NCI-H460 (cell line): Measurements from ENCODE around the gene PAM16. TPM values are rescaled to one million over a fixed set of nuclear protein-coding genes. Genes with fewer than 3 reads are reported as not detected.
"Not testable (repeated sequence)": the region's sequence is repeated elsewhere in the genome, so short reads cannot be mapped to it uniquely, and the experiment has no call there.

ENCODE experiments used
- DNase-seq: peaks from one replicate; pipeline ENCODE4 v3.0.0-alpha.2; 2016; ENCODE audit warnings: low read depth; ENCODE audit errors: extremely low read depth
- total RNA-seq: library from RNA; depleted of rRNA; stranded (reverse); fragments of >200 nt; shearing (Covaris generic); gene quantifications from 2 replicates; pipeline ENCODE4 v1.2.3, GENCODE V29; 2014

The PAM16 gene
- total RNA-seq, 1 experiment from 2014 or later, result 65.7 TPM

- no peak for DNase-seq
Measured at GRCh38 chr16:4354512-4355409, 3.6 kb upstream of the PAM16 start.

GRCh38 chr16:4353675-4354074 is 2.6 kb upstream of the PAM16 start:
- no peak for DNase-seq

- DNase-seq, result no peak
Measured at GRCh38 chr16:4352843-4353242, 1.7 kb upstream of the PAM16 start.

GRCh38 chr16:4351880-4352279 is 759 bp upstream of the PAM16 start:
- DNase-seq, result no peak

- DNase-seq, result no peak
Measured at GRCh38 chr16:4350365-4350786, 745 bp downstream of the PAM16 start.

GRCh38 chr16:4349332-4349731 is 1.8 kb downstream of the PAM16 start:
- DNase-seq, result no peak

- no peak for DNase-seq
Measured at GRCh38 chr16:4347765-4348509, 3.2 kb downstream of the PAM16 start.

- peak; percentile 50 for DNase-seq
Measured at GRCh38 chr16:4347010-4347409, 4.1 kb downstream of the PAM16 start.

GRCh38 chr16:4345836-4346781 is 5.0 kb downstream of the PAM16 start:
- no peak for DNase-seq

- DNase-seq, result peak; percentile 46
Measured at GRCh38 chr16:4344983-4345835, 5.9 kb downstream of the PAM16 start.

GRCh38 chr16:4344300-4344982 is 6.7 kb downstream of the PAM16 start:
- not testable (repeated sequence) for DNase-seq

- no peak for DNase-seq
Measured at GRCh38 chr16:4342866-4343744, 8.0 kb downstream of the PAM16 start.

- DNase-seq, result no peak
Measured at GRCh38 chr16:4341250-4341649, 9.9 kb downstream of the PAM16 start.

GRCh38 chr16:4340443-4340842 is 10.7 kb downstream of the PAM16 start:
- DNase-seq, result no peak

GRCh38 chr16:4339909-4340308 is 11.2 kb downstream of the PAM16 start:
- no peak for DNase-seq

- DNase-seq, result no peak
Measured at GRCh38 chr16:4339455-4339854, 11.7 kb downstream of the PAM16 start.

GRCh38 chr16:4338712-4339299 is 12.3 kb downstream of the PAM16 start:
- no peak for DNase-seq

- DNase-seq, result no peak
Measured at GRCh38 chr16:4338125-4338582, 13.0 kb downstream of the PAM16 start.
